Activated CD4-positive, alpha-beta T cell treated with anti-CD3 and anti-CD28 coated beads, Interleukin-2, amount 50 U/mL, for 24 hours (primary cell): Measurements from ENCODE around the gene ACHE.
"Not testable (repeated sequence)": the region's sequence is repeated elsewhere in the genome, so short reads cannot be mapped to it uniquely, and the experiment has no call there.

Experiments used
- DNase-seq, 2 donors: peaks; one replicate each; pipeline ENCODE4 v3.0.0-alpha.2; 2020; ENCODE audit warnings: low read depth in 1 of 2, low spot score in 1 of 2

The ACHE gene

DNA sequence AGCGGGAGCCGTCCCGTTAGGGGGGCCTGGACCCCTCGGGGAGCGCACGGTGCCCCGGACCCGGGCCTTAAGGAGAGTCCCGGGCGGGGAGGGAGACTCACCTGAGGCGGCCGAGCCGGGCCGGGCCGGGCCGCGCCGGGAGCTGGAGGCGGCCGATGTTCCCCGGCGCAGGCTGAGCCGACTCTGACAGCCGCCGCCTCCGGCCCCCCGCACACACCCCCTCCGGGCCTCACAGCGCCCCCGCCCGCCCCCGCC, at the start of gene ACHE:
TSS of gene ACHE (minus strand) at position 188 of the 255 bp plus-strand sequence. CDS start 1,656 bp downstream, outside the sequence.
- DNase-seq = no peak

DNA sequence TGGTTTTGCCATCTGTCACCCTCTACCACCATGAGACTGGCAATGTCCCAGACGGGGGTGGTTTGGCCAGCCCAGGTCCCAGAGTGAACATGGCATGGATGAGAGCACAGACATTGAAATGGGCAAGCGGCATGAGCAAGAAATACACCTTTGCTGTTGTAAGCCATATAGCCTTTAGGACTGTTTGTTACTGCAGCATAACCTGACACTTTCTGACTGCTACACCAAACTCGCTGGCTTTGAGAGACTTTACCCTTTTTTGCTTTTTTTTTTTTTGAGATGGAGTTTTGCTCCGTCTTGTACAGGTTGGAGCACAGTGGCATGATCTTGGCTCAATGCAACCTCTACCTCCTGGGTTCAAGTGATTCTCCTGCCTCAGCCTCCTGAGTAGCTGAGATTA, 48.5 kb upstream of the ACHE start:
- DNase-seq = no peak

DNA sequence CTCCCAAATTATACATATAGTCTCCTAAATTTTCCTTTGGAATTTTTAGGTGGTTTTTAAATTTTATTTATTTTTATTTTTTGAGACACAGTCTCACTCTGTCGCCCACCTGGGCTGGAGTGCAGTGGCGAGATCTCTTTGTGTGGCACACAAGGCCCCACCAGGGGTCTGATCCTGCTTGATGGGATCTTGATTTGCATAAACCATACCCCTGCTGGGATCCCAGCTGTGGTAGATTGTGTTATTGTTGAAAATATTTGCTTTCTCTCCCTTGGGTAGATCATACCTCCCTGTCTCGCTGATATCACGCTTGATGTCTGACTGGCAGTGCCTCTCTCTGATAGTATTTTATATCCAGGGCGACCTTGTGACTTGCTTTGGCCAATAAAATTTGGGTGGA, 48.0 kb upstream of the ACHE start:
- no peak for DNase-seq

DNA sequence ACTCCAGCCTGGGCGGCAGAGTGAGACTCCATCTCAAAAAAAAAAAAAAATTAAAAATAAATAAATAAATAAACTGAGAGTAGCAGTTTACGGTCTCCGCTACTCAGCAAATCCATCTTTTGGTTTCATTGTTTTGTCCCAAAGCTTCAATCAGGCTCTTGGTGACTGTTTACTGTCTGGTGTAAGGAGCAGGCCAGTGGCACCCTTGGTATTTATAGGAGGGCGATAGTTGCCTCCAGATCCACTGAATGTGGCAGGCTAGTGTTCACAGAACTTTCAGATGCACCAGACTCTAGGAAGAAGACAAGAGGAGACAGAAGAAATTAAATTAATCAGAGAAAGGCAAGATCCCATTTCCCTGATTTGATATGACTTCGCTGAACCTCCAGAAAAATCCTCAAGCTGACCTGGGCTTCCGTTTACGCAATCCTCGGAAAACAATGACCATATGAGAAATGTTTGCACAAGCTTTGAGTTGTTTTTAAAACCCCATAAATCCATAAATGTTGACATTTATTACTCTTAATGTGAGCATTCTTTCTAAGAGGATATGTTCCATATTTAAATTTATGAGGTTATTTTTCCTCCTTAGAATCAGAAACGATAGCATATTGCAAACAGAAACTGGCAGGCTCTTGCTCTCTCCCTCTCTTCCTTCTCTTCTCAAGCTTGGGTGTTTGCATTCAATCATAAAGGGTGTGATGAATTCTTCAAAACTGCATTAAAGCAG, 46.5 kb upstream of the ACHE start:
- no peak for DNase-seq

DNA sequence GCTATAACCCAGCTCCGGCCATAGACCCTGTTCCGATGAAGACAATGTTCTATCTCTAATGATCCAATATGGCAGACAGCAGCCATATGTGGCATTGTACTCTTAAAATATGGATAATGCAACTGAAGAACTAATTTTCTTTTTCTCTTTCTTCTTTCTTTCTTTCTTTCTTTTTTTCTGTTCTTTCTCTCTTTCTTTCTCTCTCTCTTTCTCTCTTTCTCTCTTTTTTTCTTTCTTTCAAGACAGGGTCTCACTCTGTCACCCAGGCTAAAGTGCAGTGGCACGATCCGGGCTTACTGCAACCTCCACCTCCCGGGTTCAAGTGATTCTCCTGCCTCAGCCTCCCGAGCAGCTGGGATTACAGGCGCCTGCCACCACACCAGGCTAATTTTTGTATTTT, 40.5 kb upstream of the ACHE start:
- DNase-seq = not testable (repeated sequence)

DNA sequence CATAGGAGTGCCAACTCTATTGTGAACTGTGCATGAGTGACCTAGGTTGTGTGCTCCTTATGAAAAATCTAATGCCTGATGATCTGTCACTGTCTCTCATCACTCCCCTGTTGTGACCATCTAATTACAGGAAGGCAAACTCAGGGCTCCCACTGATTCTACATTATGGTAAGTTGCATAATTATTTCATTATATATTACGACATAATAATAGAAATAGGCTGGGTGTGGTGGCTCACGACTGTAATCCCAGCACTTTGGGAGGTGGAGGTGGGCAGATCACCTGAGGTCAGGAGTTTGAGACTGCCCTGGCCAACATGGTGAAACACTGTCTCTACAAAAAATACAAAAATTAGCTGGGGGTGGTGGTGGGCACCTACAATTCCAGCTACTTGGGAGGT, 39.7 kb upstream of the ACHE start:
- DNase-seq = not testable (repeated sequence)

DNA sequence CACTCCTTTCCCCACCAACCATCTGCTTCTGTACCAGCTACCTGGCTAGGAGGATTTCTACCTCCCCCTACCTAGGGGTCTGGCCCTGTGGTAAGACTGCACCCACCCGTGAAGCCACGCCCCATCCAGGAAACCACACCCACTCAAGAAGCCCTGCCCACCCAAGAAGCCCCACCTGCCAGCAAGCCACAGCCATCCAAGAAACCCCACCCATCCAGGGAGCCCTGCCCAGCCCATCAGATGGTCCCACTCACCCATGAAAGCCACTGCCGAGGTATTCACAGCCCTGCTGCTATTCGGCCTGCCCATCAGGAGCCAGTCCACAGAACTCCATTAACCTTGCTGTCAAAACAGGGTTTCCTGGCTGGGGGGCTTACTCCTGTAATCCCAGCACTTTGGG, 38.0 kb upstream of the ACHE start:
- DNase-seq = no peak

DNA sequence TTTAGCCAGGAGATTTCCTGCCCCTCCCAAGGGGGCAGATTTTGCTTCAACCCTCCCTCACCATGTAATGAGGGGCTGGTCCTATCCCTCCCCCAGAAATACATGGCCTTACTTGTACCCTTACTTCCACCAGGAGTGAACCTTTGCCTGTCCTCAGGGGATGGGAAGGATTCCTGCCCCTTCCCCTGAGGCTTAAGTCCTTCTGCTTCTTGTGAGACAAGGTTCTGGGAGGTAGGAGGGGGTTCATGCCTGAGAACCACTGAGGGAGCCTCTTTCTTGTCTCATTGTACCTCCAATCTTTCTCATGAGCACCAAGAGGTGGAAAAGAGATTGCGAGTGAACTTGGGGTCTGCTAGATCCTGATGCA, 34.1 kb upstream of the ACHE start:
- DNase-seq = no peak

DNA sequence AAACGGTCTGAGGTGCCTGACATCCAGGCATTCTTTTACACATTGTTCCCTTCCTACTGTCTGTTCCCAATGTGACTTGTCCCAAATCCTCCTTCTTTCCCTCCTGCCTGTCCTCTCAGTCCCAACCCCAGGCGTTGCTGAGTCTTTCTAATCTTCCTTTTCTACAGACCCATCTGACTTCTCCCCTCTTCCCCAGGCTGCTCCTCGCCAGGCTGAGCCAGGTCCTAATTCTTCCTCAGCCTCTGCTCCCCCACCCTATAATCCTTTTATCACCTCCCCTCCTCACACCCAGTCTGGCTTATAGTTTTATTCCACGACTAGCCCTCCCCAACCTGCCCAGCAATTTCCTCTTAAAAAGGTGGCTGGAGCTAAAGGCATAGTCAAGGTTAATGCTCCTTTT, 27.9 kb upstream of the ACHE start:
- DNase-seq = not testable (repeated sequence)

DNA sequence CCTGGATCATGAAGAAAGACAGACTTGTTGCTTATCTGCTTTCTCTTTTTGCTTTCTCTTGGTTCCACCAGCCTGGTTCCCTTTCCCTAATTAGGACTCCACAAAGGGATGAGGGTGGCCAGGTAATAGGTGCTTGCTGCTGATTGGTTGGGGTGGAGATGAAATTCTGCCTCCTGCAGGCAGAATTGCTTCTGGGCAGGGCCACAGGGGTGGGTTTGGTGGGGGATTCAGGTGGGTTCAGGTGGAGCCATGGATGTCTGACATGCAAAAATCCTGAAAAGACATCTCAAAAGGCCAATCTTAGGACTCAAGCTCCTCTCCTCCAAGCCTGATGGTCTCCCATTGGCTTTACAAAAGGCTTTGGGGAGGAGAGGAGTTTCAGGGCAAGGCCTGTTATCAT, 25.4 kb upstream of the ACHE start:
- no peak for DNase-seq

DNA sequence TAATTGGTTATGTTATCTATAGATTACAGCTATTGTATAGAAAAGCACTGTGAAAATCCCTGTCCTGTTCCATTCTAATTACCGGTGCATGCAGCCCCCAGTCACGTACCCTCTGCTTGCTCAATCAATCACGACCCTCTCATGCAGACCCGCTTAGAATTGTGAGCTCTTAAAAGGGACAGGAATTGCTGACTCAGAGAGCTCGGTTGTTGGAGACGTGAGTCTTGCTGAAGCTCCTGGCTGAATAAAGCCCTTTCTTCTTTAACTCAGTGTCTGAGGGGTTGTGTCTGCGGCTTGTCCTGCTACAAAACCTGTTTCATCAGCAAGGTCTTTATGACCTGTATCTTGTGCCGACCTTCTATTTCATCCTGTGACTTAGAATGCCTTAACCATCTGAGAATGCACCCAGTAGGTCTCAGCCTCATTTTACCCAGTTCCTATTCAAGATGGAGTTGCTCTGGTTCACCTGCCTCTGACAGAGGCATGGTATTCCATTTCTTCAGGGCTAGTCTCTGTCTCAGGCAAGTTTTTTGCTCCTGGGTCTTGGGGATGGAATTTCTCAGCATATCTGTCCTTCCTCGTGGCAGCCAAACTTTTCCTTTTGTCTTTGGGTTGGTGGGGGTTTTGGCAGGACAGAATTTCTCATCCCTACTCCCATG, 24.2 kb upstream of the ACHE start:
- DNase-seq = not testable (repeated sequence)

DNA sequence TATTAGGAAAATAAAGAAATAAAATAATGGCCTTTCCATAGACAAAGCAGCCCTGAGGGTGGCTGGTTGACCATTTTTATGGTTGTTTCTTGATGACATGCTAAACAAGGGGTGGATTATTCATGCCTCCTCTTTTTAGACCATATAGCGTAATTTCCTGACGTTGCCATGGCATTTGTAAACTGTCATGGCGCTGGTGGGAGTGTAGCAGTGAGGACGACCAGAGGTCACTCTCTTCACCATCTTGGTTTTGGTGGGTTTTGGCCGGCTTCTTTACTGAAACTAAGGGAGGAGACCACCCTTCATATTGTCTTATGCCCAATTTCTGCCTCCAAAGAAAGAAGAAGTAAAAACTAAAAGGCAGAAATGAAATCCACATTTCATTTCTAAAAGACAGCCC, 23.6 kb upstream of the ACHE start:
- not testable (repeated sequence) for DNase-seq

DNA sequence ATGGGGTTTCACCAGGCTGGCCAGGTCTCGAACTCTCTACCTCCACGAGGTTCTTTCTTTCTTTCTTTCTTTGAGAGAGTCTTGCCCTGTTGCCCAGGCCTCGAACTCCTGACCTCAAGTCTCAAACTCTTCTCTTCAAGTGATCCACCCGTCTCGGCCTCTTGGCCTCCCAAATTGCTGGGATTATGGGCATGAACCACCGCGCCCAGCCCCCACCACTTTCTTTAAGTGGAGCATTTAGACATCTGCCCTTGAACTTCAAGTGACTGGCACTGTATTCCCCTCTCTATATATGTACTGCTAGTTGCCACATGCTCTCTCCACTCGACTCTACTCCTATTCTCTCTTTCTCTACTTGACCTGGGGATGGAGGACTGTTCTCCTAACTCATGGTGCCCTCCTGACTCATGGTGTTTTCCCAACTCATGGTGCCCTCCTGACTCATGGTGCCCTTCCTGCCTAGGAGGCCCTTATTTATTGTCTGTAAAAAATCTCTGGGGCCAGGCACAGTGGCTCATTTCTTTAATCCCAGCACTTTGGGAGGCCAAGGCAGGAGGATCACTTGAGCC, 19.3 kb upstream of the ACHE start:
- no peak for DNase-seq

DNA sequence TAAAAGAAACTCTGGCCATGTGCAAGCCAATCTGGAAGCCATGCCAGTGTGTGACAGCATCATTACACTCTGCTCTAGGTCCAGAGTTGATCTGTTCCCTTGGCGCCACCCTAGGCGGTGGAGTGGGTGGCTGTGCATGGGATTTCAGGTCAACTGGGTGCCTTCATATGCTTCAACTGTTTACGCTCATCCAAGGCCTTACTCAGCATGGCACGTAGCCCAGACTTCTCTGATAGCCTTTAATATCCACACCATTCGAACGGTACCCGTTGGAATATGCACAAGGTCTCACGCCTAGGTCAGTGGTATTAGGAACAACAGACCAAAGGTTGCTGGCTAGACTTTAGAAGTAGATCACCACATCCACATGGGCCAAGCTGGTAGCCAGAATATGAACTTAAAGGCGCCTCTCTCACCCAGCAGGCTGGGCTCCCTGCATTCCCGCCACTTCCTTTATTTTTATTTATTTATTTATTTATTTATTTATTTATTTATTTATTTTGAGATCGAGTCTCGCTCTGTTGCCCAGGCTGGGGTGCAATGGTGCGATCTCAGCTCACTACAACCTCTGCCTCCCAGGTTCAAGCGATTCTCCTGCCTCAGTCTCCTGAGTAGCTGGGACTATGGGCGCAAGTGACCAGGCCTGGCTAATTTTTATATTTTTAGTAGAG, 18.7 kb upstream of the ACHE start:
- DNase-seq = no peak

DNA sequence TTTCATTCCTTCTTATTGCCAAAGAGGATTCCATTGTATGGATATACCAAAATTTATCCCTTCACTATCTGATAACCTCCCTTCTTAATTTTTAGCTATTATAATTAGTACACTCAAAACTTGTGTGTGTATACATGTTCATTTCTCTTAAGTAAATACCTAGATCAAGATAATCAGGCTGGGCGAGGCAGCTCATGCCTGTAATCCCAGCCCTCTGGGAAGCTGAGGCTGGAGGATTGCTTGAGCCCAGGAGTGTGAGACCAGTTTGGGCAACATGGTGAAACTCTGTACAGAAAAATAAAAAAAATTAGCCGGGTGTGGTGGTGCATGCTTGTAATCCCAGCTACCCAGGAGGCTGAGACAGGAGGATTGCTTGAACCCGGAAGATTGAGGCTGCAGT, 15.8 kb upstream of the ACHE start:
- no peak for DNase-seq

DNA sequence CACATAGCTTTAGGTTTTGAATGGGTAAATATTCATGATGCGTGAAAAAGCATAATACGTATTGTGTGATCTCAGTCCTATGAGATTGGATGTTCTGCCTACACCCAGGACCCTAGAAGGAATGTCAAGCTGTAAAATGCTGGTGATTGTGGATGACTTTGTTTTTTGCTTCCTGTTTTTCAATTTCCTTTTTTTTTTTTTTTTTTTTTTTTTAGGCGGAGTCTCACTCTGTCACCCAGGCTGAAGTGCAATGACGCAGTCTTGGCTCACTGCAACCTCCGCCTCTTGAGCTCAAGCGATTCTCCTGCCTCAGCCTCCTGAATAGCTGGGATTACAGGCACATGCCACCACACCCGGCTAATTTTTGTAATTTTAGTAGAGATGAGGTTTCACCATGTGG, 14.8 kb upstream of the ACHE start:
- DNase-seq = not testable (repeated sequence)

DNA sequence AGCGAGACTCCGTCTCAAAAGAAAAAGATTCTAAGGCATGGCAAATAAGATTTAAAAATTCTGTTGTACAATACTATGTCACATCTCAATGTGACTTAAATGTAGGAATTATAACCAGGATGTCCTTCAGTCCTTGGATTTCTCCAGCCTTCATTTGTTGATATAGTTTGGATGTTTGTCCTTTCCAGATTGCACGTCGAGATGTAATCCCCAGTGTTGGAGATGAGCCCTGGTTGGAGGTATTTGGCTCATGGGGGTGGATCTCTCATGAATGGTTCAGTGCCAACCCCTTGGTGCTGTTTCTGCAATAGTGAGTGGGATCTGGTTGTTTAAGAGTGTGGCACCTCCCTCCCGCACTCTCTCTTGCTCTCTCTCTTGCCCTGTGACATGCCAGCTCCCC, 12.8 kb upstream of the ACHE start:
- no peak for DNase-seq

DNA sequence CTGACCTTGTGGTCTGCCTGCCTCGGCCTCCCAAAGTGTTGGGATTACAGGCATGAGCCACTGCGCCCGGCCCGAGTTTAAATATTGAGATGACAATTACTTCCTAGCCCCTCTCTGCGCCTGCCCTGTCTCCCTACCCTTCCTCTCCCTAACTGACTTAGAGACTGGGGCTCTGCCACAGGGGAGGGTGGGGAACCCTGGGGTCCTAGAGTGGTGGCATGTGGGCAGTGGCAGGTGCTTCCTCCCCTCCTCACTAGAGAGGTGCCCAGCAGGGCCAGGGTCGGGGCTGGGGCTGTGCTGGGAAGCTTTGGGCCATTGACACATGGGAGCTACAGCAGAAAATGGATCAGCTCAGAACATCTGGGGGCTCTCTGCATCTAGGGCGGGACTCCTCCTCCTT, 7.0 kb upstream of the ACHE start:
- no peak for DNase-seq

DNA sequence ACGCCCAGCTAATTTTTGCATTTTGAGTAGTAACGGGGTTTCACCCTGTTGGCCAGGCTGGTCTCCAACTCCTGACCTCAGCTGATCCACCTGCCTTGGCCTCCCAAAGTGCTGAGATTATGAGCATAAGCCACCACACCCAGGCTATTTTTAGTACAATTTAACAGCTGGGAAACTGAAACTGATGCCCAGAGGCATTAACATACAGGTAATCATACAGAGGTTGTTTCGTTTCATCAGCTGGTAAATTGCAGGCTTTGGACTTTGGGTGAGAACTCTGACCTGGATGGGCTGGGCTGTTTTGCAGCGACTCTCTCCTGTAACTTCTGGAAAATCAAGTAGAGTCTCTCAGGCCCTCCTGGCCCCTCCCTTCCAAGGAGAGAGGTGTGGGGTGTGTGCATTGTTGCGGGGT, 6.2 kb upstream of the ACHE start:
- DNase-seq = no peak

DNA sequence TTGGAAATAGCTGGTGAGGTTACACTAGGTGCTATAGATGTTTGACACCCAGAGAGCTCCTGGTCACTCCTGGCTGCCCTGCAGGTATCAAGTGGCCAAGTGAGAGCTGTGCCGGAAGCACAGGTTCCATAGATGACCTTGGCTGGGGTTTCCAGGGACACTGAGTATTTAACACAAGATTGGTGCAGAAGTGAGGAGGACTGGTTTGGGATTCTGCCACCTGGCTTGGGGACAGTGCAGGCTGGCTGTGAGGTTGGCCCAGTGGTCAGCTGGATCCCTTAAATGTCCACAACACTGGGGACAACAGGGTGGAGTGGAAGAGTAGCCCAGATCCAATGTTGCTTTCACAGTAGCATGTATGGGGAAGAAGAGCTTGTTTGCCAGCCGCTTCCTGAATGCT, 5.3 kb upstream of the ACHE start:
- DNase-seq = no peak

DNA sequence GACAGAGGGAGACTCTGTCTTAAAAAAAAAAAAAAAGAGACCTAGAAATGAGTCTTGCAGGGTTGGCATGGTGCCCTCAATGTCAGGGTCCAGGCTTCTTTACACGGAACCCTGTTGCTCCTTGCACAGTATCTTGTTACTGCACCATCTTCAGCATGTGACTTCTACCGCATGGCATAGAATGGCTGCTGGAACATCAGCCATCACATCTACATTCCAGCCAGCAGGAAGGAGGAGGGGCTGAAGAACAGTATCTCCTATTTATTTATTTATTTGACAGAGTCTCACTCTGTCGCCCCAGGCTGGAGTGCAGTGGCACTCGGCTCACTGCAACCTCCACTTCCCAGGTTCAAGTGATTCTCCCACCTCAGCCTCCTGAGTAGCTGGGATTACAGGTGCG, 3.7 kb upstream of the ACHE start:
- DNase-seq = no peak

DNA sequence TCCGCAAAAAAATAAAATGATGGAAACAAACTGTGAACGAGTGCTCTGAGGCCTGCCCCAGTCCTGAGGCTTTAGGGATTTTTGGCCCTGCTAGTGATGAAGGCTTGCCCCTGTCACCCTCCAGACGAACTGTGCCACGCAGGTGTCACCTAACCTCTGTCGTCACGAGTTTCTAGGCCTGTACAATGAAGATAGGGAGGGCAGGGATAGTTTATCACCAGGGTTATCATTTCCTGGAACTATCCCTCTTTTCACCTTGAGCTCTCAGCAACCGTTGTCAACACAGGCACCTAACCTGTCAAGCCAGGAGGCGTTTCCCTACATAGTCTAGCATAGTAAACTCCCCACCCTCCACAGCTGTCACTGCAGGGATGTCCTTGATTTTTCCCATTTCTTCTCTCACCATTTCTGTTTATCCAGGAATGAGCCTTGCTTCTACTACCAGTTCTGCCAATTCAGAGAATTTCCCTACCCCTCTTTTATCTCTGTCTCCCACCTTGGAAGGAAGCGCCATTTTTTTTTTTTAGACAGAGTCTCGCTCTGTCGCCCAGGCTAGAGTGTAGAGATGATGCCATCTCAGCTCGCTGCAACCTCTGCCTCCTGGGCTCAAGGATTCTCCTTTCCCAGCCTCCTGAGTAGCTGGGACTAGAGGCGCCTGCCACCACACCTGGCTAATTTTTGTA, 2.2 kb upstream of the ACHE start:
- DNase-seq = no peak
